Measurements from ENCODE around the gene CDHR3.

CDHR3 gene

DNA sequence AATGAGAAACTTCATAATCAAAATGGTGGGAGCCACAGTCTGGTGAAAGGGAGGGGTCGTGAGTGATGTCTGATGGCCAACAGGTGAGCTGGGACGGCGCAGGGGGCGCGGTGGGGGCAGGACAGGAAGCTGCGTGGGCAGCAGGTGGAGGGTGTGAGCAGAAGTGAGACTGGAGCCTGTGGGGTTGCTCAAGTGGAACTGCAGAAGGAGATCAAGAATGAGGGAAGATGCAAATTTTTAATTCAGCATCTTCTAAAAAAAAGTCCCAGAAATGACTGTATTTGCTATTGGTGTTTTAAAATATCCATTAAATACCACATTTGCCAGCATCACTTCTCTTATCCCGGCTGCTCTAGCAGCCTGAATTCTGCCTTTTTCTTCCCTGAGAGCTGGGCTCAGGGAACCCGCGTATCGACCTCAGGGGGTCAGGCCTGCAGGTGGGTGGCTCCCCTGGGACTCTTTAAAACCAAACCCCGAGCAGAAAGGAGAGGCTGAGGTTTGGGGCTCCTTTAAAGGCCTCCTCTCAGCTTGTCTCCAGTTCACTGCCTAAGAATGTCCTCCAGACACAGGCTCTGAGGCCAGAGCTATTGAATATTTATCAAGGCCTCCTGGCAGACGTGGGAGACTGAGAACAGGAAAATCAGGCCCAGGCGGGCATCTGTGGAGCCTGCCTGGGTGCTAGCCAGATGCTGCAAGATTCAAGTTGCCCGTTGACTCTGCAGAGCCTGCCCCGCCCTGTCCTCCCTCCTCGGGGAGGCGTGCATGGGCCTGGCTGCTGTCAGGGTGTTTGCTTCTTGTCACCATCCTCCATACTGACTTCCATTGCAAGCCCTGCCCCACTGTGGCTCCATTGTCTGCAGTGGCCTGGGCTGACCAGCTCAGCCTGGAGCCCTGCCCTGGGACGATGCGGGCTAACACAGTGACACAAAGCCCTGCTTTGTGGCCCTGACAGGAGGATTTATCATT lies 95.2 kb downstream of the CDHR3 start:
- no peak for TF ChIP-seq CTCF (IDR thresholded peaks at IDR 0.05; ENCODE audit: low read depth, low read length)
- in situ Hi-C loops (cut with HindIII; ENCODE audit: low sequenced_read_pairs), result loop anchor here (25.0 kb wide), 1 partner anchor 104 kb away; no protein-coding TSS in a partner anchor
- DNase-seq (ENCODE audit: low read depth, low spot score), result no peak
- H3K4me3 ChIP-seq (ENCODE audit: low read depth, low read length), result no peak overlapping the region

- H3K4me3 ChIP-seq (ENCODE audit: low read depth, low read length), result no peak overlapping the region
Measured at GRCh38 chr7:106058928-106059324, 95.9 kb downstream of the CDHR3 start.

GRCh38 chr7:106059556-106059955 lies 96.5 kb downstream of the CDHR3 start:
- no peak for TF ChIP-seq CTCF (IDR thresholded peaks at IDR 0.05; ENCODE audit: low read depth, low read length)
- in situ Hi-C loops (cut with HindIII; ENCODE audit: low sequenced_read_pairs), result loop anchor here (25.0 kb wide), 1 partner anchor 103 kb away; no protein-coding TSS in a partner anchor
- no peak overlapping the region for H3K4me3 ChIP-seq (ENCODE audit: low read depth, low read length)
- DNase-seq (ENCODE audit: low read depth, low spot score), result no peak

More at GRCh38 chr7:106058928-106059324, 95.9 kb downstream of the CDHR3 start:
- no peak for DNase-seq (ENCODE audit: low read depth, low spot score)
- no peak for TF ChIP-seq CTCF (IDR thresholded peaks at IDR 0.05; ENCODE audit: low read depth, low read length)
- in situ Hi-C loops (cut with HindIII; ENCODE audit: low sequenced_read_pairs), result loop anchor here (25.0 kb wide), 1 partner anchor 103 kb away; no protein-coding TSS in a partner anchor

GRCh38 chr7:106060394-106060920 lies 97.4 kb downstream of the CDHR3 start:
- no peak overlapping the region for H3K4me3 ChIP-seq (ENCODE audit: low read depth, low read length)
- no peak for DNase-seq (ENCODE audit: low read depth, low spot score)
- in situ Hi-C loops (cut with HindIII; ENCODE audit: low sequenced_read_pairs), result loop anchor here (25.0 kb wide), 1 partner anchor 102 kb away; no protein-coding TSS in a partner anchor
- TF ChIP-seq CTCF (IDR thresholded peaks at IDR 0.05; ENCODE audit: low read depth, low read length), result no peak

- no peak for TF ChIP-seq CTCF (IDR thresholded peaks at IDR 0.05; ENCODE audit: low read depth, low read length)
- DNase-seq (ENCODE audit: low read depth, low spot score), result no peak
- H3K4me3 ChIP-seq (ENCODE audit: low read depth, low read length), result no peak overlapping the region
- in situ Hi-C loops (cut with HindIII; ENCODE audit: low sequenced_read_pairs), result loop anchor here (25.0 kb wide), 1 partner anchor 101 kb away; no protein-coding TSS in a partner anchor
Measured at GRCh38 chr7:106061301-106061979, 98.4 kb downstream of the CDHR3 start.

DNA sequence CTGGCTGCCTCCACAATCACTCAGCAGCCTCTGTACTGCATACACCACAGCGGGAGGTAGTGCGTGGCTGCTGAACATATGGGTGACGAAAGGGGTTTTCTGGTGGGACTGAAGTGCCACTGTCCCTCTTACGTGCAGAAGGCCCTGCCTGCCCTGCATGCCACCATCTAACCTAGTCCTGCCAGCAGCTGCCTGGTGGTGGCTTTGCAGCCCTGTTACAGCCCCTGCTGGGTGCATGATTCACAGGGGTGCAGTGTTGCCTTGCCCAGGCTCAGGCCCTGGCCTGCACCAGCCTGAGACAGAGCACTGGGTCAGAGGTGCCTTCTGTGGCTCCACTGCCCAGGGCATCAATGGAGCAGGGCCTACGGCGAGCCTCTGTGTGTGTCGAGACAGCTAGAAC lies 98.9 kb downstream of the CDHR3 start:
- in situ Hi-C loops (cut with HindIII; ENCODE audit: low sequenced_read_pairs), result loop anchor here (25.0 kb wide), 1 partner anchor 100 kb away; no protein-coding TSS in a partner anchor
- DNase-seq (ENCODE audit: low read depth, low spot score), result no peak
- no peak for TF ChIP-seq CTCF (IDR thresholded peaks at IDR 0.05; ENCODE audit: low read depth, low read length)
- no peak overlapping the region for H3K4me3 ChIP-seq (ENCODE audit: low read depth, low read length)
